SK-N-SH treated with all-trans-retinoic acid at 6 μM for 48 hours (cell line): Measurements from ENCODE around the gene INTS15.

Experiments
- ATAC-seq: fragments of 200-7000 bp; cut with Tn5 transposase; 3 replicates; pipeline ENCODE4 v1.9.1; 2020; ENCODE audit warnings: mild to moderate bottlenecking, moderate library complexity
- ARNTL ChIP-seq: fragments of 450-650 bp; formaldehyde crosslinking; IDR thresholded peaks from 2 replicates; pipeline ENCODE4 v1.5.0; 2020; ENCODE audit warnings: low read depth, mild to moderate bottlenecking, moderate library complexity, borderline replicate concordance
- BACH2 ChIP-seq: fragments of 250-450 bp; sonication (Bioruptor Pico); IDR thresholded peaks from 2 replicates; pipeline ENCODE4 v1.9.0; 2021; ENCODE audit warnings: mild to moderate bottlenecking, borderline replicate concordance
- CREB5 ChIP-seq: fragments of 250-450 bp; sonication (Bioruptor Pico); IDR thresholded peaks from 2 replicates; pipeline ENCODE4 v1.5.1; 2020; ENCODE audit warnings: low read depth, mild to moderate bottlenecking, moderate library complexity
- CSRNP3 ChIP-seq: fragments of 250-450 bp; sonication (Bioruptor Pico); IDR thresholded peaks from 2 replicates; pipeline ENCODE4 v1.5.1; 2021; ENCODE audit warnings: mild to moderate bottlenecking, moderate library complexity
- ESRRG ChIP-seq: fragments of 250-450 bp; sonication (Bioruptor Pico); IDR thresholded peaks from 2 replicates; pipeline ENCODE4 v1.6.1; 2021; ENCODE audit warnings: mild to moderate bottlenecking
- GLIS3 ChIP-seq: fragments of 250-450 bp; sonication (Bioruptor Pico); IDR thresholded peaks from 2 replicates; pipeline ENCODE4 v1.5.0; 2020; ENCODE audit warnings: mild to moderate bottlenecking, moderate library complexity
- ISL1 ChIP-seq: fragments of 250-450 bp; sonication (Bioruptor Pico); IDR thresholded peaks from 2 replicates; pipeline ENCODE4 v2.1.2; 2022; ENCODE audit warnings: mild to moderate bottlenecking, moderate library complexity
- OSR1 ChIP-seq: fragments of 250-450 bp; sonication (Bioruptor Pico); IDR thresholded peaks from 2 replicates; pipeline ENCODE4 v1.8.0; 2022; ENCODE audit warnings: moderate library complexity, mild to moderate bottlenecking, inconsistent platforms
- PATZ1 ChIP-seq: fragments of 250-450 bp; sonication (Bioruptor Pico); IDR thresholded peaks from 2 replicates; pipeline ENCODE4 v1.8.0; 2020; ENCODE audit warnings: mild to moderate bottlenecking, moderate library complexity, borderline replicate concordance
- POU6F1 ChIP-seq: fragments of 250-450 bp; sonication (Bioruptor Pico); IDR thresholded peaks from 2 replicates; pipeline ENCODE4 v1.8.0; 2021; ENCODE audit warnings: low read depth, mild to moderate bottlenecking, moderate library complexity, borderline replicate concordance
- PPARA ChIP-seq: fragments of 250-450 bp; sonication (Bioruptor Pico); IDR thresholded peaks from 2 replicates; pipeline ENCODE4 v1.5.0; 2020; ENCODE audit warnings: mild to moderate bottlenecking, borderline replicate concordance
- RARB ChIP-seq: fragments of 250-450 bp; sonication (Bioruptor Pico); IDR thresholded peaks from 2 replicates; pipeline ENCODE4 v1.8.0; 2021; ENCODE audit warnings: mild to moderate bottlenecking, moderate library complexity
- SNAI2 ChIP-seq: fragments of 250-450 bp; sonication (Bioruptor Pico); IDR thresholded peaks from 2 replicates; pipeline ENCODE4 v1.5.0; 2020; ENCODE audit warnings: mild to moderate bottlenecking, moderate library complexity
- TCF4 ChIP-seq: fragments of 250-450 bp; sonication (Bioruptor Pico); IDR thresholded peaks from 2 replicates; pipeline ENCODE4 v1.8.0; 2021; ENCODE audit warnings: mild to moderate bottlenecking, moderate library complexity, borderline replicate concordance
- TOX ChIP-seq: fragments of 250-450 bp; sonication (Bioruptor Pico); IDR thresholded peaks from 2 replicates; pipeline ENCODE4 v1.8.0; 2021; ENCODE audit warnings: mild to moderate bottlenecking, moderate library complexity, borderline replicate concordance
- TSHZ2 ChIP-seq: fragments of 250-450 bp; sonication (Bioruptor Pico); IDR thresholded peaks from 2 replicates; pipeline ENCODE4 v1.5.0; 2020; ENCODE audit warnings: mild to moderate bottlenecking, moderate library complexity
- ZC3H10 ChIP-seq: fragments of 250-450 bp; sonication (Bioruptor Pico); IDR thresholded peaks from 2 replicates; pipeline ENCODE4 v1.5.1; 2021; ENCODE audit warnings: mild to moderate bottlenecking, moderate library complexity
- ZFP3 ChIP-seq: fragments of 250-450 bp; sonication (Bioruptor Pico); IDR thresholded peaks from 2 replicates; pipeline ENCODE4 v1.5.0; 2020; ENCODE audit warnings: mild to moderate bottlenecking, moderate library complexity
- ZFP30 ChIP-seq: fragments of 450-650 bp; formaldehyde crosslinking; IDR thresholded peaks from 2 replicates; pipeline ENCODE4 v1.5.0; 2022; ENCODE audit warnings: mild to moderate bottlenecking, moderate library complexity
- ZNF8 ChIP-seq: fragments of 450-650 bp; formaldehyde crosslinking; IDR thresholded peaks from 2 replicates; pipeline ENCODE4 v1.5.0; 2020; ENCODE audit warnings: mild to moderate bottlenecking, moderate library complexity

Gene INTS15

GRCh38 chr7:6623589-6624245 is 33.9 kb downstream of the INTS15 start:
- TF ChIP-seq PPARA (CRISPR knock-in tag) (no peak), CREB5 (CRISPR knock-in tag) (no peak), ZFP3 (CRISPR knock-in tag) (no peak), GLIS3 (CRISPR knock-in tag) (no peak), ZFP30 (CRISPR knock-in tag) (no peak), BACH2 (CRISPR knock-in tag) (no peak), TSHZ2 (CRISPR knock-in tag) (no peak), TOX (no peak), ARNTL (CRISPR knock-in tag) (no peak)
- ATAC-seq: no peak

GRCh38 chr7:6624246-6624611 is 34.4 kb downstream of the INTS15 start:
- no peak for ATAC-seq
- TF ChIP-seq TCF4 (CRISPR knock-in tag) (no peak), BACH2 (CRISPR knock-in tag) (no peak), ISL1 (CRISPR knock-in tag) (no peak), SNAI2 (no peak), OSR1 (no peak), CSRNP3 (CRISPR knock-in tag) (no peak)

GRCh38 chr7:6628045-6628444 is 38.2 kb downstream of the INTS15 start:
- TF ChIP-seq RARB (CRISPR knock-in tag): no peak
- no peak for TF ChIP-seq GLIS3 (CRISPR knock-in tag)
- no peak for TF ChIP-seq ZC3H10 (CRISPR knock-in tag)
- no peak for TF ChIP-seq CSRNP3 (CRISPR knock-in tag)
- no peak for TF ChIP-seq ESRRG
- TF ChIP-seq ZFP3 (CRISPR knock-in tag): no peak
- TF ChIP-seq SNAI2: no peak
- ATAC-seq: no peak

- ATAC-seq: no peak; the same call in 2 of the 3 replicates
- TF ChIP-seq TCF4 (CRISPR knock-in tag): no peak
- TF ChIP-seq ESRRG: no peak
- TF ChIP-seq ZNF8 (CRISPR knock-in tag): no peak
- no peak for TF ChIP-seq TOX
- no peak for TF ChIP-seq ZC3H10 (CRISPR knock-in tag)
- no peak for TF ChIP-seq CSRNP3 (CRISPR knock-in tag)
- no peak for TF ChIP-seq ZFP30 (CRISPR knock-in tag)
- TF ChIP-seq SNAI2: no peak
- no peak for TF ChIP-seq POU6F1 (CRISPR knock-in tag)
- no peak for TF ChIP-seq PATZ1 (CRISPR knock-in tag)
These were observed 40.4 kb downstream of the INTS15 start for GRCh38 chr7:6630007-6630849.
